Effector CD4-positive, alpha-beta T cell (primary cell): ENCODE results near the gene RAB5B.
A peak's percentile ranks its signal among the peaks of the same experiment; 100 is the strongest.

Source experiments
- DNase-seq: peaks from one replicate; pipeline ENCODE4 v3.0.0-alpha.2; 2020
- total RNA-seq: gene quantifications from one replicate; lab custom pipeline; 2026; lab: John Stamatoyannopoulos, UW

Gene RAB5B, protein sequence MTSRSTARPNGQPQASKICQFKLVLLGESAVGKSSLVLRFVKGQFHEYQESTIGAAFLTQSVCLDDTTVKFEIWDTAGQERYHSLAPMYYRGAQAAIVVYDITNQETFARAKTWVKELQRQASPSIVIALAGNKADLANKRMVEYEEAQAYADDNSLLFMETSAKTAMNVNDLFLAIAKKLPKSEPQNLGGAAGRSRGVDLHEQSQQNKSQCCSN
- 54.4 reads per million, percentile 70 among the genes with 10 or more reads in this experiment for total RNA-seq

DNA sequence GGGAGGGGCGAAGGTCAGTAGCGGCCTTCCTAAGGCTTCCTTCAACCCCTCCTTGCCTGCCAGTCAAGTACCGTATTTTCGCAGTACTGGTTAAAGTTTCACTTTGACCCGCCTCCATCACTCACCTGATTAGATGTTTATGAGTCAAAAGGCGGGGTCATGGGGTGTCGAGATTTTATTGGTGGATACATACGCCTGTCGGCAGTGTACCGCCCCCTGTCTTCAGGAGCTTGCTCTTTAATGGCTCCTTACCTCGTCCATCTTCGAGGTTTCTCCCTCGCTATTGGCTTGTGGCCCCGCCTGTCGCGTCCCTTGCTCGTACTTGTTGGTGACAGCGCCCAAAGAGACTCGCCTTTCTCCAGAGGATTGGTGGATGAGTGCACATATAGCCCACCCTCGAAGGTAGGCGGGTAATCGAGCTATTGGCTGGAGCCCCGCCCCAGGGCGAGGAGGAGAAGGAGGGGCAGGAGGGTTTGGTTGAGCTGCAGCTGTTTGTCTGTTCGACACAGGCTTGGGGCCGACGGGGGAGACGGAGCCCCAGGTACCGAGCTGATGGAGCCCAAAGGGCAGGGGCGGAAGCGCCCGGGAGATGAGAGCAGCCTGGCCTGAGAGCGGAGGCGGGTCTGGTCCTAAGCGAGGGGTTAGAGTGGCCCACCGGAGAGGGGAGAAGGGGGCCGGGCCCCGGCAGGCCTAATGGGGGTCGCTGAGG is at the start of gene RAB5B:
Gene RAB5B, plus strand, starts transcription at position 480 of the 709 bp plus-strand sequence. CDS start 12,883 bp downstream, outside the sequence.
- DNase-seq, result peak; percentile 98

DNA sequence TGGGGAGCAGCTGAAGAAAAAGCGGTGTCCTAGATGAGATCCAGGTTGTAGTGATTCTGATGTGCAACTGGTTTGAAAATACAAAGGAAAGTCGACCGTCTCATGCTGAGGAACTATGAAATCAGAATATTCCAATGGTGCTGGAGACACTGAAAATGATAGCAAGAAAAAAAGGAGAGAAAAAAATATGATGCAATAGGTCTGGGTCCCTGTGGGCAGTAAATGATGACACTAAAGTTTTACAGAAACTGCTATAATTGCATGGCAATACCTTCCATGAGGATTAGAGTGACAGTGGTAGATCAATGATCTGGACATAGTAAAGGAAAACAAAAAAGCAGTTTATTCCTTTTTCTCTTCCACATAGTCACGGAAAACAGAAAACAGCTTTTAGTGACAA is 48.5 kb upstream of the RAB5B start:
- no peak for DNase-seq

DNA sequence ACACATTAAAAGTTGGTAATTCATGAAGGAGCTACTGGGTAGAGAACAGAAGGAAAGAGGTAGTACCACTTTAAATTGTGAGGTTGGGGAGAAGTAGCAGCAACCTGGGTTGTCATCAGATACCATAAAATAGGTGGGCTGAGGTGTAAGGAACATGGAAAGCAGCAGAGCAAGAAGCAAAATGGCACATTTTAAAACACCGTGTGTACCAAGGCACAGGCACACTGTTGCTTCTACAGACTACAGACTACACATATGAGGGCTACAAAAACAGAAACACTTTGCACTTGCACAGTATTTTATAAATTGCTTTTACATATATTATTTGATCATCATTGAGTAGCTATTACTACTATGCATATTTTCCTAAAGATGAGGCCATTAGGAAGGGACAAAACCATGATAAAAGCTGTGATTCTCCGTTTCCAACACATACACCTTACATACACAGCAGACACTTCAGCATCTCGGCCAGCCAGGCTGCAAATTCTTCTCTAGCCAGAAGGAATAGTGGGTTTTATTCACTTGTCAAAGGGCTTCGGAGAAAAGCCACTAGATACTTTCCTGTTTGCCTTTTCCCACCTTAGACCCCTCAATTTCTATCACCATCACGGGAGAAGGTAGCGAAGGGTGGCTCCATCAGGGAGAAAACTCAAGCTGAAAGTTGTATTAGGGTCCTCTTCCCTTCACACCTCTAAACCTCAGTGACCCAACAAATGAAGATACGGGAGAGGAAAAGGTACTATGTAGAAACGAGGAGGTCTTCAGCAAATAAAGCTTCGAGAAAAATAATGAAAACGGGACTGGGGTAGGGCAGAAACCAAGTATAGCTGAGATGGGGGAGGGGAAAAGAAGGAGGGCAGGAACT is 47.8 kb upstream of the RAB5B start:
- DNase-seq, result no peak

GRCh38 chr12:55926738-55927587 is 46.9 kb upstream of the RAB5B start:
- peak; percentile 84 for DNase-seq

GRCh38 chr12:55927588-55928502 is 46.0 kb upstream of the RAB5B start, which contains the start of gene PYM1:
Gene PYM1 (minus strand): TSS chr12:55927894. CDS start chr12:55927761, 133 bp downstream.
- peak; percentile 49 for DNase-seq

DNA sequence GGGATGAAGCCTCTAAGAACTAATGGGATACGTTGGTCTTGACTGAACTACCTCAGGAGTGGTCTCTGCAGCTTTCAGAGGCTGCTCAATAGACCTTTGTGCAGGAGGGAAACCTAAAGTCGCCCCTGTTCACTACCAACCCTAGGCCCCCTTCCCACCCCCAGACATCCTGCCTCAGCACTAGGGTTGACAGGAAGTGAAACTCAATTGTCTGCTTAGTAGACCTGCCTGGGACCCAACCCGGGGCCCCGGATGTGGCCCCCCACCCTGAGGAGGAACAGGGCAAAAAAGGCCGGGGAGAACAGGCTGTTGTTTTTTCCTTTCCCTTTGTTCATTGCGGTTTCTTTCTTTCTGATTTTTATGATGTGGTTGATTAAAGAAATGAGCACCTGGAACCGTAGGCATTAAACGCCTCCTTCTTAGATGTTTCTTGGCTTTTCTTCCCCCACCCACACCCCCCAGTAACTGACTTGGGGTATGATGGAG is 44.5 kb upstream of the RAB5B start:
- DNase-seq, result peak; percentile 83

DNA sequence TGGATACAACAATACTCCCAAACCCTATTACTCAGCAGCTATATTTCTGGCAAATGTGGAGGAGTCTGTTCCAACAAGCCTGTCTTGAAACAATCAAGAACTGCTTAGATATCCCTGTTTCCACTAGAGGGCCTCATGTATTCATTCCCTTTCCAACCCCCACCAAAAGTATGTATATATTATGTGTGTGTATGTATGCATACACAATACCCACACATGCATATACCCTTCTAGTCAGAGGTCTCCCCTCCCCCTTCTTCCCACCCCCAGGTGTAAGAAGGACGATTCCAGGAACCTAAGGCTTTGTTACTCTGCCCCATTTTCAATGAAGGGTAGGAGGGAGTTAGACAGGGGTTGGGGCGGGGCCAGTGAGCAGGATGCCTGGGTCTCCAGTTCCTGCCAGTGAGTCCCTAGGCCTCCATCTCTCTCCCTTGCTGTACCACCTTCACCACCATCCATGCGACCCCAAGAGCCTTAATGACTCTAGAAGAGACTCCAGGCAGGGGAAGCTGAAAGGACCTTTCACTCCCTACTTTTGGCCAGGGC is 43.0 kb upstream of the RAB5B start, which contains the start of gene DGKA:
Gene DGKA, plus strand, starts transcription at position 392 of the 546 bp plus-strand sequence. CDS start 5,342 bp downstream, outside the sequence.
- peak; percentile 56 for DNase-seq

- no peak for DNase-seq
Observed at GRCh38 chr12:55931317-55931779, 42.5 kb upstream of the RAB5B start.

DNA sequence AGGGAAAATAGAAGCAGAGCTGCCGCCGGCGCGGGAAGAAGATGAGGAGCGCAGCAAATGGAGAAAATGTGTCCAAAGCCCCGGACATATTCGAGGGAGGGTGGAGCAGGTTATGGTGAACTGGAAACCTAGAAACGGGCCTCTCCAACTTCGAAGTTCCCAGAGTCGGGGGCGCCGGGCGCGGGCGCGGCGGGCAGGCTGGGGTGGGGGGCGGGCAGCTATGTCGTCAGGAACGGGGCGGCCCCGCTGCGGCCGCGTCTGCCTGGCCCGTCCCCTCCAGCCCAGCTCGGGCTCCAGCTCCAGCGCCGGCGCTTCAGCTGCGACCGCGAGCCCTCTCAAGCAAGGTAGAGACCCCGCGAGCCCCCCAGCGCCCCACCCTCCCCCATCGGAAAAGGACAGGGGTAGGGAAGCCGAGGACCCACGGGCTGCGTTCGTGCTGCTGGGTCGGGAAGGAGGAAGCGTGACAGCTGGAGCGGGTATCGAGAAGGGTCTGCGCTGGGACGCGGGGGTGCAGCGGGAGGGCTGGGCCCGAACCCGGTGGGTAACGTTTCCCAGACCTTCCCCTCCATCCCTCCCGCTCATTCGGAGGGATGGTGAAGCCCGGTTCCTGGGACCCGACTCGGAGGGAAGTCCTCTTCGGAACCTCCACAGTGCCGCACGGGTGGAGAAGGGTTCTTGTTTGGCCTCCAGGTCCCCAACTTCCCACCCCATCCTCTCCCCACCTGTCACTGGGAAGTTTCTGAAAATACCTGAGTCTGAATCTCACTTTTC is 41.9 kb upstream of the RAB5B start:
- no peak for DNase-seq

GRCh38 chr12:55932551-55932910 is 41.3 kb upstream of the RAB5B start:
- no peak for DNase-seq

GRCh38 chr12:55933169-55933798 is 40.6 kb upstream of the RAB5B start:
- no peak for DNase-seq

- no peak for DNase-seq
Observed at GRCh38 chr12:55933799-55934742, 39.8 kb upstream of the RAB5B start.

DNA sequence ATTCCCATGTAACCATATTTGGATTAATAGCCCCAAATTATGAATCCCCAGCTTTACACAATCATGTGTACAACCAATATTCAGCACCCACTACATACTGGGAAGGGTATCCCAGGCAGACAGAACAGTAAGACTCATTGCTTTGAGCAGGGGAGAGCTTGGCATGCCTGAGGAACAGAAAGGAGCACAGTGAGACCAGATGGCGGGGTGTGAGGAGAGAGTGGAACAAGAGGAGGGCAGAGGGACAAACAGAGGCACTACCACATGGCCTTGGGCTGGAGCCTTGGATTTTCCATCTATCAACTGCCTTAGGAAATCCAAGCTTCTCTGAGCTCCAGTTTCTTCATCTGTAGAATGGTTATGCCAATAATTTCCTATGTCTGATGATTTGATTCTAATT is 39.1 kb upstream of the RAB5B start:
- no peak for DNase-seq

DNA sequence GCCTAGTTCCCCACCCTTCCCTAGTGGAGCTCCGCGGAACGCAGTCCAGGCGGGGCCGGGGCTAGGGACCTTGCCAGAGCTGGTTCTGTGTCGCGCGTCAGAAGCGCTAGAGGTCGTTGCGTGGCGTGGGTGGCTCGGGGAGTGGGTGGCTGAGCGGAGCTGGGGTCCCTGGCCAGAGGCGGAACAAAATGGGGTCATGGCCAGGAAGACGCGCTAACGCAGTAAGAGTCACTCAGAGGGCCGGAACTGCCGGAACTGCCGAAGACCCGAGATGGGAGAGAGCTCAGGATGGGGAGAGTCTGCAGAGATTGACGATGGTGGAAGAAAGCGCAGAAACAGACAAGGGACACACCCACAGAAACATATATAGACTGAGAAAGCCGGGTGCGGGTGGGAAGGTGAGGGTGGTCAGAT is 38.1 kb upstream of the RAB5B start:
- DNase-seq, result no peak

DNA sequence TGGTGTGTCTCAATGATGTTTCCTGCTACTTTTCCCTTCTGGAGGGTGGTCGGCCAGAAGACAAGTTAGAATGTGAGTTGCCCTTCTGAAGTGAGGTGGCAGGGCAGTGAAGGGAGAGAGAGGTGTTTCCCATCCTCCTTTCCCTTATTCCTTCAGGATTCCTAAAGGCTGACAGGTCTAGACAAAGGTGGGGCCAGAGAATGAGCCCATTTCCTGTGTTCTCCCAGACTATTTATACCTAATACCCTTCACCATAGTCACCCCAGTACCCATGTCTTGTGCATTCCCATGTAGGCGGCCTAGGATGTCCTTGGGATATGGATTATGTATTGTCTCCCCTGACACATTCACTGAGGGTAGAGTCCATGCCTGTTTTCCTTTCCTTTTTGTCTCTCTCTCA is 35.9 kb upstream of the RAB5B start:
- DNase-seq, result no peak

- DNase-seq, result no peak
Observed at GRCh38 chr12:55938826-55939501, 34.9 kb upstream of the RAB5B start.

- peak; percentile 80 for DNase-seq
Observed at GRCh38 chr12:55940065-55940732, 33.7 kb upstream of the RAB5B start.
